ENCODE measurements around the gene THSD4.

THSD4 gene

DNA sequence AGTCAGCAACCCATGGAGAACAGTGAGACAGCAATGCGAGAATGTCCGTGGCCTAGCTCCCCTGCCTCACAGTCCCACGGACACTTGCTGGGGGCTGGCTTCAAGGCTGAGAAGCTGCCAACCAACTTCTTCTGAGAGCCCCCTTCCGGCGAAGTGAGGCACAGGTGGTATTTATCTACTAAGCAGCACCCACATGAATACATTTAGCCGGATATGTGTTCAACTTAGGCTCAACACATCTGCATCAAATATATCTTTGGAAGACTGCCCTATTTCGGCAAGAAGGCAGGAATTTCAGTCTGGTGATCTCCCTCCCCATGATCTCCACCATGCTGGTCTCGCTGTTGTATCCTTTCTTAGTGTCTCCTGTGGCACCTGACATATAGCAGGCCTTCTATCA lies 354.1 kb downstream of the THSD4 start:
- DNase-seq = no peak

DNA sequence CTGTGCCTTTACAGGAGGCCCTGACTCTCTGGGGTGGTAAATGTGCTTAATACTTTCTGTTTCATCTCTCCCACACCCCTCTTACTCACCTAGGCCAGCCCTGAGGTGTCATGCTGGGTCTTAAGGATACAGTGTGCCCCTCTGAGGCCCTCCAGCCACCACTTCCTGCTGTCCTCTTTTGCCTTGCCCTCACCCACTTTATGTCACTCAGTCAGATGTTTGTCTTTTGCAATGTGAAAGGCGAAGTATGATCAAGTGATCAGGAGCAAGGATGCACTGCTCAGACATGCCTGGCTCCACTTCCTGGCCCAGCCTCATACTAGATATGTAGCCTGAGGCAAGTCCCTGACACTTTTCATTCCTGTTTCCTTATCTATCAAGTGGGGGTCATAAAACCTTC lies 356.1 kb downstream of the THSD4 start:
- DNase-seq = no peak

DNA sequence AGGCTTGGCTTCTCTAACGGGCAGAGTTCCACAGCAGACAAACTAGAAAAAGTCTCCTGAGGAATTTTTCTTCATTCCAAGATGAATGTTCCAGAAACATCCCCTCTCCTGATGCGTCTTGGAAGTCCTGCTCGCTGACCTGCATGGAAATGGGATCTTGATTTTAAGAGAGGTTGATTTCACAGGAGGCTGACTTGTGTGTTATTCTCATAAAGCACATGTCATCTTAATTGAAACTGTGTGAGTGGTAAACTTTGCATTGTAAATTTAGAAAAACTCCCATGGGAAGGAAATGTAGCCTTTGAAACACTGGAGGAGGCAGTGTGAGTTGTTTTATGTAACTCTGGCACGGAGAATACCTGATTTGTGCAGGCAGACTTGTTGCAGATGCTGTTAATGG lies 357.3 kb downstream of the THSD4 start:
- DNase-seq = no peak

DNA sequence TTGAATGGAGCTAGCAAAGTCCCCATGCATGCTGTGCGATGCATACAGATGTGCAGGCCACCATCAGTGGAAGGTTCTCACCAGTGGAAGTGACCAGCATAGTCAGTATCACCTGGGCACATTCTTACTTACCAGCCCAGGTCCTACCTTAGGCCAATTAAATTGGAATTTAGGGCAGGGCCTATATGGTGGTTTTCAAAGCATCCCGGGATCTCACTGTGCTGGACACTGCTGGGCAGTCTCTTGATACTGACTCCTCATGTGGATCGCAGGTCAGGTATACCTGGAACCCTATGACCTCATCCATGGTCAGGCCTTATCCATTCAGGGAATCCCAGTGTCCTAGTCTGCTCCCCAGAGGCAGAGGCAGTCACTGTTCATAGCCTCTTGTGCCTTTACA lies 358.5 kb downstream of the THSD4 start:
- no peak for DNase-seq

DNA sequence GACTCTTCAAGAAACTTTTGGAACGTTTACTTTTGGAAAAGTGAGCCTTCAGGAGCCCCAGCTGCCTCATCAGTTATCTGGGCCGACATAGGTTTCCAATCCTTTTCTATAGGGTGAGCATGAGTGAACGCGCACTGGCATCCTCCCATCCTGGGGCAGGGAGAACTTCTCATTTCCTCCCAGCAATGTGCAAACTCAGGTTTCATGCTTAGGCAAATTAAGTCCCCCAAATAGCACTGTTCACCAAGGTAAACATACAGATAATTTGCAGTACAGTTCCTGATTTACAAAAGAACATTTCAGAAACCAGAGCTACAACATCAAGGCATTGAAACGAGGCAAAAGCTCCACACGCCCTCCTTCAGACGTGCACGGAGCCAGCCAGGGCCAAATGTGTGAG lies 361.6 kb downstream of the THSD4 start:
- no peak for DNase-seq

DNA sequence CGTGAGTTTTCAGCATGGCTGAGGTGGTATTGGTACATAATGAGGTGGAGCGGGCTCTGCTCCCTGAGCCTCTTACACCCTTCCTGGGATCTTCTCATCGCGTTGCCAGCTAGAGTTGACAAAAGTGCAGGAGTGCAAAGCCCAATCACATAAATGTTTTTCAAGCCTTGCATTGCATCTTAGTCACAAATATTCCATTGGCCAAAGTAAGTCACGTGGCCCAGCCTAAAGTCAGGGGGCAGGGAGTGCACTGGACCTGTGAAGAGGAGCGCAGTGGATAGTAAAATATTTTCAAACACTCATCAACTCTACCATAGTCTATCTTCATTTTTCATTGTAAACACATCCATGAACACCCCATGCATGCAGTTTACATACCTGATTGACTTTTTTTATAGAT lies 365.3 kb downstream of the THSD4 start:
- no peak for DNase-seq

DNA sequence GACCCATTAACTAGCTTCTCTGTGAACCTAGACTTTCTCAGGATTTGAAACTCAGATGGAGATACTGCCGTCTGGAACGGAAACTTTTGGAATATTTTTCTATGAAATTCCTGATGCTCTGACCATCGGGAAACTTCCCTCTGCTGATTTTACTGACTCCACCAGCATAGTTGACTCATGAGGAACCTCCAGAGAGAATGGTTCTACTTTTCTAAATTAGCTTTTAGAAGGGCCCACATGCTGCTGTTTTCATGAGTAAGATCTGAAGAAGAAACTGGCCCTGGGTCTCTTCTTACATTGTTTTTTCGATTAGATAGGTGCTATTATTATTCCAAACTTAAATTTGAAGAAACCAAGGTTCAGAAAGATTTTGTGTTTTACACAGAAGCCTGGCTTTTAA lies 368.8 kb downstream of the THSD4 start:
- no peak for DNase-seq

DNA sequence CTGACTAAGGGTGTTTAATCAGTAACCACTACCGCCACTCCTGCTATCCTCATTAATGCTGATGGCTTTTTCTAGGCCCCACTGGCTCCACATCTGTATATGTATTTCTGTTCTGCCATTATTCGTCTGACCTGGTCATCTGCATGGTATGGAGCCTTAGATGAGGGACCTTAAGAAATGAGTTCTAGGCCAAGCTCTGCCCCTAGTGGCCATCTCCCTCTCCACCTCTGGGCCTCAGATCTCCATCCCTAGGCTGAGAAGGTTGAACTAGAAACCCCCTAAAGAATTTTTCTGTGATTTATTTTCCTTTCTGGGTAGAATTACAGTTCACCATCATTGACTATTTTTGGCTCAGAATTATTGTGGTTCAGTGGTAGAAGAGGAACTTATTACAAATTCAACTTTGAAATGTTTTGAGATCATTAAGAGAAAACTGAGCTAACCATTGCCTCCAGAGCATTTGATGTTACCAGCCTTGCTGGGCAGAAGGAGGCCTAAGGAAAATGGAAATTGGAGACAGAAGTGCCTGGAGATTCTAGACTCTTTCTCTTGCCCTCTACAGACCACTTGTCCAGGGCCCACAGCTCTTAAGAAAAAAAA lies 369.9 kb downstream of the THSD4 start:
- DNase-seq = no peak

DNA sequence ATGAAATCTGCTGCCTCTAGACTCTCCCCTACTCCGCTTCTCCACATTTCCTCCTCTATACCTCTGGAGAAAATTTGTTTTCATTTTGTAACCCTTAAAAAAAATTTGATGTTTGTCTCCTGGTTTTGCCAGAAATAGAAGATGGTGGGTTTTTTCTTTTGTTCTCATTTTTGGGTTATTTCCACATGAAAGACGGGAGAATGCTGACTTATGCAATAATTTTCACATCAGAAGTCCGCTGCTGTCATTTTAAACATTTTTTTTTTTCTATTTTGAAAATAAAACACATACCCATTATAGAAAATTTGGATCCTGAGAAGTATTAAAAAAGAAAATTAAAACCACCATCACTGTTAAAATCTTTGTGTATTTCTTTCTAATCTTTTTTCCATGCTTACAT lies 374.3 kb downstream of the THSD4 start:
- no peak for DNase-seq

DNA sequence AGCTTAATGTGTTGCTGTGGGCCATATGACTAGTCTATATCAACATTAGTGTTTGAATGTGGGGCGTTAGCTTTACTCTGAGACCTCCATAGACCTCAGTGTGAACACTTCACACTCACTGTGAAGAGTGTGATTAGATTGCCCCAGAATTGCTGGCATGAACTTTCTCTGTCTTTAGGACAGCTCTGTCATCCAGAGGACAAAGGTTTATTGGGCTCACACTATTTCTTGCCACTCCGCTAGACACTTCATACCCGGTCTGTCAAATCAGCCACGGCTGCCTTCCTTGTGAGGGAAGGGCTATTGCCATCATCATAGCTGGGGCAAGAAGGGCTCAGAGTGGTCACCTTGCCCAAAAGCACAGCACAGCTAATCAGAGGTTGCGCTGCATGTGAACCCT lies 378.3 kb downstream of the THSD4 start:
- no peak for DNase-seq

DNA sequence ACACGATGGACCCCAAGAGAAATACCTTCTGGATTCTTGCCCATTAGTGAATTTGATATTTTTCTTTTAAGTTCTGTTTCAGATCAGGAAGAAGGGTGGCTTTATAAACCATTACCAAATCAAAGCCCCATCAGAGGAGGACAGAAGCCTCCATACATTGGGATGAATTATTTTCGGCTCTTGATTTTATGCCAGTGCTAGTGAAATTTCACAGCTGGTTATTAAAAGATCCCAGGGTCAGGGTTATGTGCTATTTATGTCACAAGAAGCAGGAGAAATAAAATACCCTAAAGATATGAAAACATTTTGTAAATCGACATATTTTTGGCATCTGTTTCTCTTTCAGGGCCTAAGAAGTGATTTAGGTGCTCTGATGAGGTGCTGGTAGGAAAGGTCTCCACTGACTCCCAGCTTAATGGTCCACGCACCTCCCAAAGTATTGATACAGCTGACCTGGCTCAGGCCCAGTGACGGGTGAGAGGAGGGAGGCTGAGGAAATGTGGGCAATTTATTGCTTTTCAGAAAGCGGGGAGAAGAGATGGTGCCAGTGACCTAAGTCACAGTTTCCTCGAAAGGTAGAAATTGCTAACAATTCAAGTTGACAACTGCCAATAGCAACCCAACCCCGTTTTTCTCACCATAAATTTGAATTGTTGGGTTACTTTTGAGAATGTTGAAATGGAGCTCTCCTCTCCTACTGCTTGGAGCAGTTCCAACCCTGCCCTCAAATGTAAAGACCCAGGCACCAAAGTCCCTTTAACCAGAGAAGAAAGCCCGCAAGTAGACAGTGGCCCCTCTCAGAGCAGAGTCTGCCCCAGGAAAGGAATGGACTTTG lies 379.5 kb downstream of the THSD4 start:
- no peak for DNase-seq

DNA sequence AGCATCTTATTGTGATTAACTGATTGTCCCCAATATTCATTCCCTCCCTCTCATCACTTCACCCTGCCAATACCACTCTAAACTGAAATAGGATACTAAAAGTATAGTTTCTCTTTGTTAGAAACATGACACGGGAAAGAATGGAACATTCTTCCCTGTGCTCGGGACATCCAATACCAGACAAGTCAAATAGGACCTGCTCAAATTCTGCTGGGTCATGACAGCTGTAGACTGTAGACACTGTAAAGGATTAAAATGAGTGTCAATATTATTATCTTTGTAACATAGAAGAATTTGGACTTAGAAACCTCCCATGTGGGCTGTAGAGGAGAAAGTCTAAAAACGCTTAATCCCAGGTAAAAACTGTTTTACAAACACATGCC lies 380.1 kb downstream of the THSD4 start:
- DNase-seq = no peak

DNA sequence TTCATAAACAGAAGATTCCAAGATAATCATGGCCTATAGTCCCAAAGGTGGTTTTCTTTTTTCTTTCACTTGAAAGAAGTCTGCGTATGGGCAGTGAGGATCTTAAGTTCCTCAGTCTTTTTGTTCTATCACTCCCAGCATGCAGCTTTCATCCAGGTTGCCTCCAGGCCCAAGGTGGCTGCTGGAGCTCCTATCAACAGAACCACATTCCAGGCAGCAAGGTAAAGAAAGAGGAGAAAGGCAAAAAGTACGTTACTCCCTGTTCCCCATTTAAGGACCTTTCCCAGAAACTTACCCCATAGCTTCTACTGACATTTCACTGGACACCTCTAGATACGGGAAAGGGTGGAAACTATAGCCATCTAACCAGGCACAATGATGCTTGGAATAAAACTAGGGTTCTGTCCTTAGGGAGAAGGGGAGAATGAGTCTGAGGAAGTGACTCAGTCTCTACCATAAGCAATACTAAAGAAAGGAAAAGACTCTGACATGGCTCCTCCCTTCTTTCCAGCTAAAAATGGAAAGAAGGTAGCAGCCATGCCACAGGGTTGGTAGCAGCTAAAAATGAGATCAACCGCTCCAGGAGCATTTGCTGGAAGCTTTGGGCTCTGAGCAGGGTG lies 381.2 kb downstream of the THSD4 start:
- no peak for DNase-seq

DNA sequence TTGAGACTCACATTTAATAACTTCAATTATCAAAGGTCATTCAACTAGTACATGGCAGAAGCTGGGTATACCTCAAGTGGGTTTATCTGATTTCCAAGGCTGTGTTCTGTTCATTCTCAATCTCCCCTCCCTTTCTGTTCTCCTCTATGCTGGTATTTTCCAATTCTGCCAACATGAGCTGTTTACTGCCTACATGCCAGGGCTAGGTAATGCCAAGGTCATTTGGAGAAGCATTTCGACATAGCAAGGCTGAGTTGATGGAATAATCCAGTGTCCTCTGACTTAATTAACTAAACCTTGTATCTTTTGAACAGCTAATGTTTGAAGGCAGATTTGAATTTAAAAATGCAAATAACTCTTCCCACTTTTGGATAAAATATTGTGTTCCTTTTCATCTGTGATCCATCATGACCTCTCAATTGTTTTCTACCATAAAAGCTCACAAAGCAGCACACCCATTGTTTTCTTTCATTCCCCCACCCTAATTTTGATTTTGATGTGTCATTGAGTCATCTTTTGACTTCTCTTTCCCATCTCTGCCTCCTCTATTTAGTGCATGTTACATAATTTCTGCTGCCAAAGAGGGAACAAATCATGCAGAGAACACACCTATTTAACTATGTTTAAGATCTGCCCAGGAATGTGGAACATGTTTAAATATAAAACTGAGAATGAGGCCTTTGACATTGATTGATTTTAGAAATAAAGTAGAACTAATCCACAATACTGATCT lies 386.2 kb downstream of the THSD4 start:
- DNase-seq = no peak

DNA sequence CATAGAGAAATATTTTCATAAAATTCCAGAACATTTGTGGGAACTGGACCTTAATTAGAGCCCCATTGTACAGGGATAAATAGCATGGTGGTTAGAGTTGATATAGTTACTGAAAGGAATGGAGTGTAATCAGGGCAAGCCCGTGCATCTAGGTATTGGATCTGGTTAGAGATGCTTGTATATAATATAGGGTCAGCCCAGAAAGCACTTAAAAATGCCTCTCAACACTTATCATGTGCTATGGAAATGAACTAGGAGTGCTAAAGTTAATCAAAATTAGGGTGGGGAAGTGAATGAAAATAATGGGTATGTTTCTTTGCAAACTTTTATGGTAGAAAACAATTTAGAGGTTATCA lies 386.8 kb downstream of the THSD4 start:
- DNase-seq = no peak

DNA sequence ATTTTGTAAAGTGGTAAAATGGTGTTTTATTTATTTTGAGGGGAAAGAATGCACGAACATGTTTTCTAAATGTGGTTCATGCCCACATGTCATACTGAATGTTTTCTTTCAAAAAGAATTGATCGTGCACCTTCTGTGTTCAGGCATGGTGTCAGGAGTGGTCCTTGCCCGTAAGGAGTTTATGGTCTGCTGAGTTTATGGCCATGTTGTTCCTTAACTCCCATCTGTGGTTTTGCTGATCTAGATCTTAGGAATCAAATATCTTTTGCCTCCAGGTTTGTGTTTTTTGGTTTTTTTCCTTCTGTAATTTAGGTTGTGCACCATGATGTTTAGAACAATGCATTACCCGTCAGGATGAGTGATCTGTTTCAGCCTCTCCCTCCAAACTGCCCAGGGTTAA lies 390.7 kb downstream of the THSD4 start:
- DNase-seq = no peak

DNA sequence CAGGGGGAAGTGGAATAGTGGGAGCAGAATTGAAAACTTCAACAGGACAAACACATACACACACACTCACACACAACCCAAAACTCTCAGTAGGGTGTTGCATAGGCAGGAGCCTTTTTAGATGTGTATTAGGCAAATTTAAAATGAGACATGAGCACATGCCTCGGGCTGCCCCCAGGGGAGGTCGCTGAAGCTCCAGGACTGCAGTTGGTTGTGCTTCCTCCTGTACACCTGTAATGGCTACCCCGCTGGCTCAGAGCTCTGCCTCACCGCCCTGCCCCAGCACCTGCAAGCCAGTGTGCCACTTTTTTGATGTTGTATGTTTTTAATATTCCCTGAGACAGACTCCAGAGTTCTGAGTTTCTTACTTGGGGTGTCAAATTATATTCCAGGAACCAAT lies 391.7 kb downstream of the THSD4 start:
- DNase-seq = no peak

DNA sequence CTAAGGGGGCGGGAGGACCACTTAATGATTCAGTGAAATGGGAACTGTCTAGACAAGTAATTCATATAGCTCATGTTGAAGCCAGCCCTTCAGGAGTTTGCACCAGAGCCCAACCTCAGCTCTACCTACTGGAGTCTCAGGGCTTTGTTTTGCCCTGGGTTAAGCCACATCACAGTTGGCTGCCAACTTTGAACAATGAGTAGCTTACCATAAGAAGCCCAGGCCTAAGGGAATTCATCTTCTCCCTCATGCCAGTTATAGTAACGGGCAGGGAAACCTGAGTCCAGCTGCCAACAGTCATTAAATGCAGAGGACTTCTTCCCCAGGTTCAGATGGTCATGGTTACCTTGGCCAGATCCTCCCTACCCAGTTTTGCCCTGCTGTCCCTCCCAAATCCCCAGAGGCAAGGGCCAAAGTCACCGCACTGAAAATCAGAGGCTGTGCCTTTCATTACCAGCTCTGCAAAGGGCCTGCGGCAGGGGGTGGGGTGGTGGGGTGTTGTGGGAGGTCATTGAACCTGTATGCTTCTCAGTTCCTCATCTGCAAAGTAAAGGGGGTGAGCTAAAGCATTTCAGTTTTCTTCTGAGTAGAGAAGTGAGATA lies 392.9 kb downstream of the THSD4 start:
- DNase-seq = no peak

DNA sequence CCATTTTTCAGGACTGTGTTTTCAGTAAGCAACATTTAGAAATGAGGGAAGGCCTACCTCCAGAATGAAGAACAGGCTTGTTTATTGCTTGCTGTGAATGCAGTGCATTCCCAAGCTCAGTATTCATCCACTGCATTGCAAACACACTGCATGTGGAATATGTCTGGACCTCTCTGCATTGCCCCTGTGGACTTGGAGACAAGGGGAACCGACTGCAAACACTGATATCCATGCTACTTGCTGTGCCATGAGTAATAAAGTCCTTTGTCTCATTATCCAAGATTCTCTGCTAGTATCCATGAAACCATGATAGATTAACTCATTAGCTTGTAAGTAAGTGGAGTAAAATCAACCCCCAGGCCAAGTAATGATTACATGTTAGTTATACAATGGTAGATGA lies 393.9 kb downstream of the THSD4 start:
- no peak for DNase-seq

DNA sequence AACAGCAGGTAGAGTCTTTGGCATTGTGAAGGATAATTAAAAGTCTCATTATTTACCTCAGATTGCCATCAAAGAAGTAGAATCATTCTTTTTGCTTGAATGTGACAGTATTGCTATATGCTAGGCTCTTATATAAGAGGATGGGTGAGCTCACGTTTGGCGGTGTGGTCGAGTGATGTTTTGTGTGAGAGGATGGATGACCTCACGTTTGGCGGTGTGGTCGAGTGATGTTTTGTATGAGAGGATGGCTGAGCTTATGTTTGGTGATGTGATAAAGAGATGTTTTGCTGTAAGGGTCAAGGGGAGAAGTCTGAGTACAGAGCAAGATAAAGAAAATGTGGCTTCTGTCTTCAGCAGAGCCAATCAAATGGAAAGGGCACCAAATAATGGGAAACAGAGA lies 395.5 kb downstream of the THSD4 start:
- DNase-seq = no peak

DNA sequence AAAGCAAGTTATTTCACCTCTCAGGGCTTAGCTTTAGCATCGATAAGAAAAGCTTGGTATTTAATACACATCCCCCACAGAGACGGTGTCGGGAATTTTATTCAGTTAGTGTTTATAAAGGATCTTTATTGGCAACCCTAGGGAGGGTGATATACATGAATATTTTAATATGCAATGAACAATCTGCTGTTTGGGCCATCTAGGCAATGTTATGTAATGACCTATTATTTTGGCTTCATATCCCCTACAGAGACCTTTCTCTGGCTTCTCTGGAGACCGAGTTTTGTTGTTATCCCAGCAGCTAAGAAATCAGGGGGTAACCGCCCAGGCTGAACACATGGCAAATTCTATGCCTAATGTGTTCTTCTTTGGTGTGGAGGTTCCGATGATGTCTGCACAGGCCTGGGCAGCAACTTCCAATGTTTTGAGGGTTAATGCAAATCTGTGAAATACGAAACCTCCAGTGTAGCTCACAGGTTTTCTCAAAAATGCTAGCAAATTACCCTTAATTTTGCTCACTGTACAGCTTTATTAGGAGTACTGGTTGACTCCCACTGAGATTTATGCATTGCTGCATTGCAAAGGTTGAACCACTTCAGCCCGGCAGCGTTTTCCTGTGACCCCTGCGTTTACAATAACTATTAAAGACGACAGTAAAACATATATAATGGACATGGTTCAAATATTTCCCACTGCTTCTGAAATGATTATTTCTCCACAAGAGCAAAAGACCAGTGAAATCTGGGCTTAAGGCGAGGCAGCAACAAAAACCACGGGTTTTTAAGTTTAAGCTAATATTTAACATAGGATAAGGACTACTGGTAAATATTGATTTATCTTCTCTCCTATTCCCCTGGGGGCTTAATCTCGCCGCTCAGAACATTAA lies 396.8 kb downstream of the THSD4 start:
- no peak for DNase-seq

DNA sequence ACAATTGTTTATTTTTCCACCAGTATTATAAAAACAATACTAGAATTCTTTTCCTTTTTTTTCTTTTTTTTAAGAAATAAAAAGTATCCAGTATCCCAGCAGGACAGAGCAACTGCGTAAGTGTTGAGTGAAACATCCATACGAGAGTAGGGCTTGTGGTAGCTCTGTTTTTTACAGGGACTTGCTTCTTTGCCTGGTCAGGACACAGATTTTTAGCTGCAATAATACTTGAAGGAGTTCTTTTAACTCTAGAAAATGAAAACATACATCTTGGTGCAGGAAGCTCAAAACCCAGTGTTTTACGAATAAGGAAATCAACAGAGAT lies 397.4 kb downstream of the THSD4 start:
- no peak for DNase-seq
